Left lobe of liver (tissue), 2 donors: ENCODE results near the gene PANX2. TPM values are rescaled to one million over a fixed set of nuclear protein-coding genes. Genes with fewer than 3 reads are reported as not detected.
"Not testable (repeated sequence)": the region's sequence is repeated elsewhere in the genome, so short reads cannot be mapped to it uniquely, and the experiment has no call there.

Experiments used
- ATAC-seq: fragments of 200-7000 bp; cut with Tn5 transposase; one replicate; pipeline ENCODE4 v1.9.1; 2020; ENCODE audit warnings: mild to moderate bottlenecking, moderate library complexity
- DNase-seq: peaks from one replicate; pipeline ENCODE4 v3.0.0-alpha.2; 2020; ENCODE audit warnings: low spot score
- total RNA-seq: library from RNA; stranded (reverse); gene quantifications from one replicate; pipeline ENCODE4 v1.2.1, GENCODE V29; 2021
- donor health status: DM: no; HTN: no; CAD: no; lungs with moderate emphysema.
- donor health status: DM: no; HTN: yes; CAD: no.

Gene PANX2
- 10.6 TPM for total RNA-seq

DNA sequence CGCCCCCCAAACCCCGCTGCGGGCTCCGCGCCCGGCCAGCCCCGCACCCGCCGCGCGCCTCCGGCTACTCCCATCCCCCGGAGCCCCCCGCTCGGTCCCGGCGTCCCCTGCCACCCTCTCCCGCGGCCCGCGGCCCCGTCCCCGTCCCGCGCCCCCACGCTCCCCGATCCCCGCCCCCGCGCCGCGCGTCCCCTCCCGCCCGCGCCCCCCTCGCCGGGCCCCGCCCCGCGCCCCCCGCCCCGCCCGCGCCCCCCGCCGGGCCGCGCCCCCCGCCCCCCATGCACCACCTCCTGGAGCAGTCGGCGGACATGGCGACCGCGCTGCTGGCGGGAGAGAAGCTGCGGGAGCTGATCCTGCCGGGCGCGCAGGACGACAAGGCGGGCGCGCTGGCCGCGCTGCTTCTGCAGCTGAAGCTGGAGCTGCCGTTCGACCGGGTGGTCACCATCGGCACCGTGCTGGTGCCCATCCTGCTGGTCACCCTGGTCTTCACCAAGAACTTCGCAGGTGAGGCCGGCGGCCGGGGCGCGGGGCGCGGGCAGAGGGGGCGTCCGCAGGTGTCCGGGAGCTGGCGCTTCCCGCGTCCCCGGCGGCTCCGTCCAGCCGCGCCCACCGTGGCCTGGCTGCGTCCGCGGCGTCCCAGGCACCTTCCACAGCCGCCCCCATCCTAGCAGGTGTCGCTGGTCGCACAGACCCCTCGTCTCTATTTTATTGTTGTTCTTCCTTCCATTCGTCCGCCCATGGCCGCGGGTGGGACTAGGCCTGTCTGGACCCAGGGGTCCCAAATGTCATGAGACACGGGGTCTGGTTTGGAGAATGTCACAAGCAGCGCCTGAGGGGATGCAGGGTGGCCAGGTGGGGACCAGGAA, at the start of gene PANX2:
PANX2 (plus strand) TSS at position 279 of the 866 bp plus-strand sequence; CDS start at position 279, 0 bp downstream.
- ATAC-seq (no peak), DNase-seq (no peak)

- DNase-seq (no peak), ATAC-seq (no peak)
These were observed 49.3 kb upstream of the PANX2 start for GRCh38 chr22:50121202-50121740.

DNA sequence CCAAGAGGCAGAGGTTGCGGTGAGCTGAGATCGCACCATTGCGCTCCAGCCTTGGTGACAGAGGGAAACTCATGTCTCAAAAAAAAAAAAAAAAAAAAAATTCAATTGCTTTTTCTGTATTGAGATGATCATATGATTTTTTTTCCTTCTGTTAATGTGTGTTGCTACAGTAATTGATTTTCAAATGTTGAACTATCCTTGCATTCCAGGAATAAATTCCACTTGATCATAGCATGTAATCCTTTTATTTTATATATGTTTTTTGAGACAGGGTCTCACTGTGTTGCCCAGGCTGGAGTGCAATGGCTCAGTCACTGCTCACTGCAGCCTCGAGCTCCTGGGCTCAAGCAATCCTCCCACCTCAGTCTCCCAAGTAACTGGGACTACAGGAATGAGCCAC, 47.4 kb upstream of the PANX2 start:
- DNase-seq = no peak
- no peak for ATAC-seq

- DNase-seq = no peak
- ATAC-seq = no peak
These were observed 45.5 kb upstream of the PANX2 start for GRCh38 chr22:50125029-50125428.

DNA sequence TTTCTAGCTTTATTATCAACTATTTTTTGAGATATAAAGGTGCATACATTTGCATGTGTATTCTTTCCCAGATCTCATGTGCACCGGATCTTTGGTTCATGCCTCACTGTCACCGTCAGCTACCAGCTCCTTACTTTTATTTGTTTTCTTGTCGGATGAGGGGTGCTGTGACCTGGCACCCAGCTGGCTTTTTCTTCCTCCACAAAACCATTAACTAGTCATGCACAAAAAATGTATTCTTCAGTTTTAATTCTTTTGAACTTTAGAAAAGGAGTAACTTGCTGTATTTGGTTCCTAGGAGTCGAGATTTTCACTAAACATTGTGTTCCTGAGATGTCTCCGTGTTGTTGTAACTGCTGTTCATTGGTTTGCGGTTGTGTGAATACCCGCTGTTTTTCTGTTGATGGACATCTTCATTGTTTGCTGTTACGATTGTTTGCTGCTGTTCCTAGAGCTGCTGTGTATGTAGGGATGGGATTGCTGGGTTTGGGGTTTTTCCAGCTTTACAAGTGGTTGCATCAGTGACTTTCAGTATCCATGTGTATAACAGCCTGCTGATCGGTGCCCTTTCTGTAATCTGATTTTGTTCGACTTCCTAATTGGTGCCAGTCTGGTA, 41.3 kb upstream of the PANX2 start:
- DNase-seq (no peak), ATAC-seq (no peak)

- ATAC-seq = no peak
These were observed 38.6 kb upstream of the PANX2 start for GRCh38 chr22:50131894-50132293.

DNA sequence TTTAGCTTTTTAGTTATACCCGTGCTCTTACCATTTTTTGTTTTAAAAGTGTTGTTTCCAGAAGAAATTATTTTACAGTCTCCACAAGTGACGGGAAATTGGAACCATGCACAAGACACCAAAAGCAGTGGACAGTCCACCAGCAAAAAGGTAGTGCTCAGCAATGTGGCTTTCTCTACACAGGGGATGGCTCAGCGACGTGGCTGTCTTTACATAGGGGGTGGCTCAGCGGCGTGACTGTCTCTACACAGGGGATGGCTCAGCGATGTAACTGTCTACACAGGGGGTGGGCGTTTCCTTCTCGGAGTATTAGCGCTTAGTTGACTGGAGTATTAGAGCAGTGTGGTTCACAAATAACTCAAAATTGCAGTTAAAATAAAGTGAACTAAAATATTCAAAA, 36.0 kb upstream of the PANX2 start:
- DNase-seq = no peak
- no peak for ATAC-seq

More at GRCh38 chr22:50131894-50132293, 38.6 kb upstream of the PANX2 start:
- DNase-seq = no peak

GRCh38 chr22:50136581-50137015, 33.9 kb upstream of the PANX2 start:
- DNase-seq = no peak
- peak; percentile 40 for ATAC-seq

DNA sequence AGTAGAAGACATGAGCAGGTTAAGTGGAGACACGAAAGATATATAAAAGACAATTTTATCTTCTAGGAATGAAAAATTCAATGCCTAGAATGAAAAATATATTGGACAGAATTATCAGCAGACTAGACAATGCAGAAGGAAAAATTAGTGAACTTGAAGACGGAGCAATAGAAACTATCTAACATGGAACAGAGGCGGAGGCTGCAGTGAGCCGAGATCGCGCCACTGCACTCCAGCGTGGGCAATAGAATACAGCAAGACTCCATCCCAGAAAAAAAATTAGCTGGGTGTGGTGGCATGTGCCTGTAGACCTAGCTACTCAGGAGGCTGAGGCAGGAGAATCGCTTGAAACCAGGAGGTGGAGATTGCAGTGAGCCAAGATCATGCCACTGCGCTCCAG, 33.3 kb upstream of the PANX2 start:
- DNase-seq, ATAC-seq: not testable (repeated sequence)

DNA sequence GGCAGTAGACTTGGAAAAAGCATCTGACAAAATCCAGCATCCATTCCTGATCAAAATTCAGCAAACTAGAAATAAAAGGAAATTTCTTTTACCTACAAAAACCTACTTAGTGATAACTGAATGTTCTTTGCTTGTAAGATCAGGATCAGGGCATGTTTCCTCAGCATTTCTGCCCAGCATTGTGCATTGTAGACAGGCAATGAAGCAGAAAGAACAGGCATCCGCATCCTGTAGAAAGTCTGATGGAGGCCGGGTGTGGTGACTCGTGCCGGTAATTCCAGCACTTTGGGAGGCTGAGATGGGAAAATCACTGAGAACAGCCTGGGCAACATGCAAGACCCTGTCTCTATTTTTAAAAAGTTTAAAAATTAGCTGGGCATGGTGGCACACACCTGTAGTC, 32.5 kb upstream of the PANX2 start:
- no peak for ATAC-seq
- no peak for DNase-seq

GRCh38 chr22:50138988-50139387, 31.5 kb upstream of the PANX2 start:
- ATAC-seq (no peak), DNase-seq (no peak)

GRCh38 chr22:50139843-50140415, 30.6 kb upstream of the PANX2 start:
- DNase-seq (no peak), ATAC-seq (no peak)

GRCh38 chr22:50140615-50141014, 29.9 kb upstream of the PANX2 start:
- DNase-seq (no peak), ATAC-seq (peak; percentile 50)

DNA sequence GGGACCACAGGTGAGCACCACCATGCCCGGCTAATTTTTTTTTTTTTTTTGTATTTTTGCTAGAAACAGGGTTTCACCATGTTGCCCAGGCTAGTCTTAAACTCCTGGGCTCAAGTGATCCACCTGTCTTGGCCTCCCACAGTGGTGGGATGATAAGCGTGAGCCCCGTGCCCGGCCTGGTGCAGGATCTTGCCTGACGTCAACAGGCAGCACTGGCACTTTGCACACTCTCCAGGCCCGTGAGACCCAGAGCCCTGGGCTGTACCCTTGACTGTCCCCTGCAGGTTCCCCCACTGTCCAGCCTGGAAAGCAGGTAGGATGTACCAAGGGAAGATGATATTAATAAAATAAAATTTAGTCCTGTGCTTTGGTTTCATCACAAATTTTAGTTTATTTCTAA, 29.1 kb upstream of the PANX2 start:
- peak; percentile 29 for ATAC-seq
- no peak for DNase-seq

GRCh38 chr22:50141891-50142363, 28.6 kb upstream of the PANX2 start:
- DNase-seq (no peak), ATAC-seq (no peak)

DNA sequence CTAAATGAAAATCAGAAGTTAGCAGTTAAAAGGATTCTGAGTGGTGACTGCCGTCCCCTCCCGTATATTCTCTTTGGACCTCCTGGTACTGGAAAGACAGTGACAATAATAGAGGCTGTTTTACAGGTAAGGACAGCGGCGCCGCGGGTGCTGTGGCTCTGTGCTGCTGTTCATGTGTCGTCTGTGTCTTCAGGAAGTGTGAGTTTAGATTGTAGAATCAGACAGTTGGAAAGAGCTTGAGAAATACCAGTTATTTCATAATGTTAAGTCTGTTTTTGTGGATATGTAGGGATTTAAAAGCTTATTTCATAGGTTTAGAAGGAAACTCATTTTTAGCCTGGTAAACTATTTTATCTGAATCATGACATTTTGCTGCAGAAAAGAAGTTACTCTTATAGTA, 27.4 kb upstream of the PANX2 start:
- peak; percentile 27 for DNase-seq
- ATAC-seq = no peak

DNA sequence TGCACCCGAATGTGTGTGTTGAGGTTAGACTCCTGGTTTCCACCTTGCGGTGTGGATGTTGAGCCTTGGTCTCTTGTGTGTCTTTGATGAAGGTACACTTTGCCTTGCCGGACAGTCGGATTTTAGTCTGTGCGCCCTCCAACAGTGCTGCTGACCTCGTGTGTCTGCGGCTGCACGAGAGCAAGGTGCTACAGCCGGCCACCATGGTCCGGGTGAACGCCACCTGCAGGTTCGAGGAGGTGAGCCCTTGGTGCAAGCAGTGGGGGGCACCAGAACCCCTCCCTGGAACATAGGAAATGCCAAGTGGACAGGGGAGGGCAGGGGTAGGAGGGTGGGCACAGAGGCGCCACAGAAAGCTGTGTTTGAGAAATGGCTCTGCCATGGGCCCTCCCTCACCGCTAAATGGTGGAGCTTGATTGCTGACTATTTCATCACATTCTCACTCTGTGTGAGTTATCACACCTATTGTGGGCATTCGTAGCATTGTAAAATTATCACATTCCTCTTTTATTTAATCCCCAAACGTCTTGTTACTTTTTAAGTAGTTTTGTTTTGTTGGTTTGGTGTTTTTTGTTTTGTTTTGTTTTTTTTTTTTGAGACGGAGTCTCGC, 26.4 kb upstream of the PANX2 start:
- ATAC-seq (no peak), DNase-seq (peak; percentile 33)

DNA sequence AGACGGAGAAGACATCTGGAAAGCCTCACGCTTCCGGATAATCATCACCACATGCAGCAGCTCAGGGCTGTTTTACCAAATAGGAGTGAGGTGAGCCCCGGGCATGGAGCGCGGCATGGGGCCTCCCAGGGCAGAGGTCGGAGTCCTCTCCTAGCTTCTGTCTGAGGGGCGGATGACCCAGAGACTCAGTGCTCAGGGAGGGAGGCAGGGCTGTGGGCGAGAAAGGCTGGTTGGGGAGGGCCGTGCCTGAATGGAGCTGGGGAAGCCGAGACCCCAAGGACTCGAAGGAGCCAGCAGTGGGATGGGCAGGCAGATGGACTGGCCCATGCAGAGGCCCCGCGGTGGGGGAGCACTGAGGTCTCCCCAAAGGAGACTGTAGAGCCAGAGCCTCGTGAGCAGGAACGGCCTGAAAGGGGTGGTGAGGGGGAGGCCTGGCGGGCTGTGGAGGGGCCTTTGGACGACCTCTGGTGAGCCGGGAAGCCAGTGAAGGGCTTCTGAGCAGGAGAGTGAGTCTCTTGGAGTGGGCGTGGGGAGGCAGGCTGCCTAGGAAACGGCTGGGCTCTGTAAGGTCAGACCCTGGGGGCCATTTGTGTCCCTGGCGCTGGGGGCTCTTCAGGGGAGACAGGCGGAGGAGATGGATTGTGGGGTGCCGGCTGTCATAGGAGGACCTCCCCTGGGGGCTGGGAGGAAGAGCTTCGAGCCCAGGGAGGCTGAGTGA, 24.7 kb upstream of the PANX2 start:
- peak; percentile 69 for DNase-seq
- ATAC-seq = peak; percentile 52

- ATAC-seq = peak; percentile 85
- DNase-seq = peak; percentile 92
These were observed 23.9 kb upstream of the PANX2 start for GRCh38 chr22:50146439-50147238.
